Left lung (tissue), 10 donors: ENCODE measurements around the gene BBS9. TPM values are rescaled to one million over a fixed set of nuclear protein-coding genes. Genes with fewer than 3 reads are reported as not detected.
"Not testable (repeated sequence)": the region's sequence is repeated elsewhere in the genome, so short reads cannot be mapped to it uniquely, and the experiment has no call there.

Experiments used
- ATAC-seq: fragments of 200-7000 bp; cut with Tn5 transposase; one replicate; pipeline ENCODE4 v1.9.1; 2020; ENCODE audit warnings: moderate library complexity
- DNase-seq, 4 donors: peaks; one replicate each; pipeline ENCODE4 v3.0.0-alpha.2; 2013 to 2020
- H3K27ac ChIP-seq, 2 donors: fragments of 200-600 bp; sonication (generic) in 1 of 2; one replicate each; pipeline versions ENCODE4 v1.5.0 to v1.8.0; 2020 to 2021
- H3K27me3 ChIP-seq, 2 donors: fragments of 200-600 bp; sonication (generic) in 1 of 2; one replicate each; pipeline versions ENCODE4 v1.5.0 to v1.8.0; 2020 to 2021
- H3K36me3 ChIP-seq, 2 donors: fragments of 200-600 bp; sonication (generic) in 1 of 2; one replicate each; pipeline versions ENCODE4 v1.5.0 to v1.8.0; 2020 to 2021
- H3K4me1 ChIP-seq, 2 donors: fragments of 200-600 bp; one replicate each; pipeline ENCODE4 v1.8.0; 2021
- H3K4me3 ChIP-seq, 2 donors: fragments of 200-600 bp; sonication (generic) in 1 of 2; one replicate each; pipeline versions ENCODE4 v1.5.0 to v1.8.0; 2020 to 2021; ENCODE audit warnings: mild to moderate bottlenecking in 1 of 2
- H3K9me3 ChIP-seq, 2 donors: fragments of 200-600 bp; sonication (generic) in 1 of 2; one replicate each; pipeline versions ENCODE4 v1.5.0 to v1.8.0; 2020 to 2021
- CTCF ChIP-seq, 2 donors: fragments of 200-600 bp; sonication (generic) in 1 of 2; IDR thresholded peaks; one replicate each; pipeline versions ENCODE4 v1.5.0 to v1.8.0; 2021; ENCODE audit warnings: antibody characterized with exemption in 2 of 2
- intact Hi-C, 2 donors: fragments of 100-400 bp; cut with DNase I; formaldehyde crosslinking; loops; one replicate each; pipeline versions ENCODE4 v1.11.2 to v1.14.2; 2022
- polyA plus RNA-seq, 6 donors: library from polyadenylated mRNA; unstranded; fragments of 120-200 nt; gene quantifications; one replicate each; pipeline ENCODE4 v1.2.1, GENCODE V29; 2013; ENCODE audit not compliant: insufficient read length in 6 of 6
- total RNA-seq, 2 donors: library from RNA; stranded (reverse); fragmentation: NEBNext Ultra II Directional; extraction: Animal tissue kit (Norgen Biotek cat#: 25700); gene quantifications; one replicate each; pipeline ENCODE4 v1.2.1, GENCODE V29; 2021
- donor health status: DM: no; HTN: yes; CAD: no.
- donor health status: DM: no; HTN: no; CAD: no.

The BBS9 gene
- total and polyA plus RNA-seq, 8 donors = 14.5 to 25.1 (median 19.1) TPM

GRCh38 chr7:33472348-33473025, 343.1 kb downstream of the BBS9 start:
- Histone ChIP-seq H3K4me1 (no peaks in the 10 kb centered on the region), H3K36me3 (no peaks in the 10 kb centered on the region), H3K27ac (no peak overlapping the region), H3K4me3 (no peak overlapping the region), H3K27me3 (no peaks in the 10 kb centered on the region), H3K9me3 (no peaks in the 10 kb centered on the region)
- DNase-seq (no peak), ATAC-seq (no peak)
- no peak for TF ChIP-seq CTCF (IDR thresholded peaks at IDR 0.05)
- intact Hi-C loops = no loop called here

DNA sequence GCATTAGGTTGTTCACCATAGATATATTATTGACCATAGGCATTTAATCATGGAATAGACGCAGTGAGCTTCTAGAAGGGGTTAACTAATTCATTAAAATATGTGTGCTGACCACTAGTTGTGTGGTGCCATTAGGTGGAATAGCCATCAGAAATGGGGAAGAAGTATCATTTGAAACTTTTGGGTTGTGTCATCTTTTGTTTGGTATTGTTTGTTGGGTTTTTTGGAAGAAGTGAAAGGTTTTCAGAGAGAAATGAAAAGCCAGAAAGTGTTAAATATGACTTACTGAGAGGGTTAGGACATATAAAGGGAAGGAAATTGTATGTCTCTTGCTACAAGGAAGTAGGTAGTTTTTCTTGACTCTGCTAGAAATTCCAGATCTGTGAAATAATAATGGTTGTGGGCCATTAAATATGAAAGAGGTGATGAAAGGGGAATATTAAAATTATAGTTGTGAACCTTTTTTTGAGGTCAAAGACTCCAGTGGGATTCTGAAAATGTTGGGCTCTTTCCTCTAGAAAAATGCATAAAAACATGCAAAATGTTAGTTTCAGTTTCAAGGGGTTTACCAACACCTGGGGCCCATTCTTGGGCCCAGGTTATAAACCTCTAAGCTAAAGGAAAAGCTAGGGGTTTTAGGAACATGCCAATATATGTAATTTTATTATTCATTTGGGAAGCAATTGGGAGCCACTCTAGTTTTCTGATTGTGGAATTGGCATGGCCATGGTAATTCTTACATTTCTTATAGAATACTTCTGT, 348.5 kb downstream of the BBS9 start:
- Histone ChIP-seq H3K9me3 (peaks cover 0 to 9% of the 10 kb centered on the region in 2 donors), H3K36me3 (no peaks in the 10 kb centered on the region), H3K4me3 (no peak overlapping the region), H3K4me1 (no peaks in the 10 kb centered on the region), H3K27me3 (no peaks in the 10 kb centered on the region), H3K27ac (no peak overlapping the region)
- intact Hi-C loops = no loop called here
- DNase-seq = no peak
- ATAC-seq = no peak
- no peak for TF ChIP-seq CTCF (IDR thresholded peaks at IDR 0.05)

DNA sequence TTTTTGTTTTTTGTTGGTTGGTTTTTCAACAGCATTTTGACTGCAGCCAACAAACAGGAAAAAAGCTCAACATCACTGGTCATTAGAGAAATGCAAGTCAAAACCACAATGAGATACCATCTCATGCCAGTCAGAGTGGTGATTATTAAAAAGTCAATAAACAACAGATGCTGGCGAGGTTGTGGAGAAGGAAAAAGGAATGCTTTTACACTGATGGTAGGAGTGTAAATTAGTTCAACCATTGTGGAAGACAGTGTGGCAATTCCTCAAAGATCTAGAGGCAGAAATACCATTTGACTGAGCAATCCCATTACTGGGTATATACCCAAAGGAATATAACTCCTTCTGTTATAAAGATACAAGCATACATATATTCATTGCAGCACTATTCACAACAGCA, 355.1 kb downstream of the BBS9 start:
- H3K27me3 ChIP-seq, H3K9me3 ChIP-seq, ATAC-seq, DNase-seq, H3K36me3 ChIP-seq, H3K27ac ChIP-seq, intact Hi-C loops, H3K4me3 ChIP-seq, H3K4me1 ChIP-seq: not testable (repeated sequence)

- intact Hi-C loops = no loop called here
- TF ChIP-seq CTCF (IDR thresholded peaks at IDR 0.05) = no peak
Observed at GRCh38 chr7:33485747-33486493, 356.6 kb downstream of the BBS9 start.

GRCh38 chr7:33486633-33487032, 357.3 kb downstream of the BBS9 start:
- Histone ChIP-seq H3K27me3 (no peaks in the 10 kb centered on the region), H3K9me3 (peaks cover 0 to 2% of the 10 kb centered on the region in 2 donors), H3K4me1 (no peaks in the 10 kb centered on the region), H3K36me3 (no peaks in the 10 kb centered on the region), H3K4me3 (no peak overlapping the region), H3K27ac (no peak overlapping the region)
- no peak for TF ChIP-seq CTCF (IDR thresholded peaks at IDR 0.05)
- intact Hi-C loops = no loop called here
- ATAC-seq (no peak), DNase-seq (no peak)

More at GRCh38 chr7:33485747-33486493, 356.6 kb downstream of the BBS9 start:
- H3K4me1 ChIP-seq = no peaks in the 10 kb centered on the region
- no peak overlapping the region for H3K4me3 ChIP-seq
- H3K27ac ChIP-seq = no peak overlapping the region
- no peaks in the 10 kb centered on the region for H3K36me3 ChIP-seq
- peaks cover 0 to 2% of the 10 kb centered on the region in 2 donors for H3K9me3 ChIP-seq
- DNase-seq (no peak), ATAC-seq (no peak)
- H3K27me3 ChIP-seq = no peaks in the 10 kb centered on the region
